Measurements from ENCODE around the gene LRRC42. TPM values are rescaled to one million over a fixed set of nuclear protein-coding genes. Genes with fewer than 3 reads are reported as not detected.

LRRC42 gene
- polyA plus RNA-seq (ENCODE audit: insufficient read length in 3 of 3), result 10 to 100 TPM; 38.2 to 46.2 (median 44.7) TPM
- long read RNA-seq, donor 1, transcript LRRC42-203 (9 exons, 2,037 nt), result minor isoform, 5 of 15 reads
- long read RNA-seq, donor 1, transcript LRRC42-201 (8 exons, 1,727 nt), result major isoform, 6 of 15 reads
- long read RNA-seq, donor 1, partial matches to known transcripts, result 0 of 15 reads
- long read RNA-seq, donor 1, other reads (novel, unspliced or antisense), result 0 of 15 reads
- long read RNA-seq, donor 2, transcript LRRC42-203 (9 exons, 2,037 nt), result major isoform, 7 of 16 reads
- long read RNA-seq, donor 2, transcript LRRC42-201 (8 exons, 1,727 nt), result minor isoform, 5 of 16 reads
- long read RNA-seq, donor 2, partial matches to known transcripts, result 0 of 16 reads
- long read RNA-seq, donor 2, other reads (novel, unspliced or antisense), result 0 of 16 reads
- long read RNA-seq, donor 3, transcript LRRC42-201 (8 exons, 1,727 nt), result minor isoform, 9 of 28 reads
- long read RNA-seq, donor 3, transcript LRRC42-205 (3 exons, 611 nt), result major isoform, 10 of 28 reads
- long read RNA-seq, donor 3, partial matches to known transcripts, result 7 of 28 reads
- long read RNA-seq, donor 3, other reads (novel, unspliced or antisense), result 0 of 28 reads
- long read RNA-seq, donor 4, transcript LRRC42-203 (9 exons, 2,037 nt), result major isoform, 8 of 26 reads
- long read RNA-seq, donor 4, transcript LRRC42-205 (3 exons, 611 nt), result minor isoform, 6 of 26 reads
- long read RNA-seq, donor 4, transcript LRRC42-201 (8 exons, 1,727 nt), result minor isoform, 6 of 26 reads
- long read RNA-seq, donor 4, partial matches to known transcripts, result 6 of 26 reads
- long read RNA-seq, donor 4, other reads (novel, unspliced or antisense), result 0 of 26 reads
- long read RNA-seq, donor 5, result 0 reads
- long read RNA-seq, donor 6, partial matches to known transcripts, result 0 of 8 reads
- long read RNA-seq, donor 6, other reads (novel, unspliced or antisense), result 0 of 8 reads
- long read RNA-seq, donor 7, transcript LRRC42-205 (3 exons, 611 nt), result minor isoform, 7 of 18 reads
- long read RNA-seq, donor 7, transcript LRRC42-201 (8 exons, 1,727 nt), result major isoform, 8 of 18 reads
- long read RNA-seq, donor 7, partial matches to known transcripts, result 0 of 18 reads
- long read RNA-seq, donor 7, other reads (novel, unspliced or antisense), result 0 of 18 reads
- long read RNA-seq, donor 8, transcript LRRC42-205 (3 exons, 611 nt), result major isoform, 10 of 40 reads
- long read RNA-seq, donor 8, transcript LRRC42-201 (8 exons, 1,727 nt), result minor isoform, 9 of 40 reads
- long read RNA-seq, donor 8, transcript LRRC42-203 (9 exons, 2,037 nt), result minor isoform, 8 of 40 reads
- long read RNA-seq, donor 8, partial matches to known transcripts, result 12 of 40 reads
- long read RNA-seq, donor 8, other reads (novel, unspliced or antisense), result 0 of 40 reads
- long read RNA-seq, donor 9, transcript LRRC42-205 (3 exons, 611 nt), result major isoform, 5 of 14 reads
- long read RNA-seq, donor 9, partial matches to known transcripts, result 6 of 14 reads
- long read RNA-seq, donor 9, other reads (novel, unspliced or antisense), result 0 of 14 reads
- long read RNA-seq, donor 10, transcript LRRC42-205 (3 exons, 611 nt), result major isoform, 11 of 32 reads
- long read RNA-seq, donor 10, partial matches to known transcripts, result 13 of 32 reads
- long read RNA-seq, donor 10, other reads (novel, unspliced or antisense), result 0 of 32 reads
- long read RNA-seq, donor 11, transcript LRRC42-203 (9 exons, 2,037 nt), result major isoform, 5 of 21 reads
- long read RNA-seq, donor 11, transcript LRRC42-205 (3 exons, 611 nt), result major isoform, 5 of 21 reads
- long read RNA-seq, donor 11, partial matches to known transcripts, result 7 of 21 reads
- long read RNA-seq, donor 11, other reads (novel, unspliced or antisense), result 0 of 21 reads
- long read RNA-seq, donor 12, partial matches to known transcripts, result 0 of 4 reads
- long read RNA-seq, donor 12, other reads (novel, unspliced or antisense), result 0 of 4 reads
- long read RNA-seq, donor 13, transcript LRRC42-203 (9 exons, 2,037 nt), result major isoform, 12 of 41 reads
- long read RNA-seq, donor 13, transcript LRRC42-201 (8 exons, 1,727 nt), result minor isoform, 10 of 41 reads
- long read RNA-seq, donor 13, partial matches to known transcripts, result 16 of 41 reads
- long read RNA-seq, donor 13, other reads (novel, unspliced or antisense), result 0 of 41 reads
- long read RNA-seq, donor 14, transcript LRRC42-203 (9 exons, 2,037 nt), result major isoform, 10 of 17 reads
- long read RNA-seq, donor 14, transcript LRRC42-205 (3 exons, 611 nt), result minor isoform, 5 of 17 reads
- long read RNA-seq, donor 14, partial matches to known transcripts, result 0 of 17 reads
- long read RNA-seq, donor 14, other reads (novel, unspliced or antisense), result 0 of 17 reads
- long read RNA-seq, donor 15, transcript LRRC42-205 (3 exons, 611 nt), result major isoform, 6 of 10 reads
- long read RNA-seq, donor 15, partial matches to known transcripts, result 0 of 10 reads
- long read RNA-seq, donor 15, other reads (novel, unspliced or antisense), result 0 of 10 reads
- long read RNA-seq, donor 16, transcript LRRC42-205 (3 exons, 611 nt), result major isoform, 20 of 72 reads
- long read RNA-seq, donor 16, transcript LRRC42-203 (9 exons, 2,037 nt), result minor isoform, 12 of 72 reads
- long read RNA-seq, donor 16, transcript LRRC42-201 (8 exons, 1,727 nt), result minor isoform, 19 of 72 reads
- long read RNA-seq, donor 16, partial matches to known transcripts, result 21 of 72 reads
- long read RNA-seq, donor 16, other reads (novel, unspliced or antisense), result 0 of 72 reads

GRCh38 chr1:53946252-53947171 lies at the start of gene LRRC42:
TSS of gene LRRC42 (plus strand) at chr1:53946350. CDS start at chr1:53952000, 5,650 bp downstream.
- peak in 2 of 11 donors; percentile 68 to 81 for DNase-seq (ENCODE audit: extremely low read depth in 1 of 11, low read depth in 9 of 11, low spot score in 4 of 11)

GRCh38 chr1:53896635-53897229 lies 49.4 kb upstream of the LRRC42 start:
- no peak for DNase-seq (ENCODE audit: extremely low read depth in 1 of 11, low read depth in 9 of 11, low spot score in 4 of 11)

- DNase-seq (ENCODE audit: extremely low read depth in 1 of 11, low read depth in 9 of 11, low spot score in 4 of 11), result peak; percentile 29 to 71 (median 61)
Measured at GRCh38 chr1:53899206-53899628, 46.9 kb upstream of the LRRC42 start.

- no peak for DNase-seq (ENCODE audit: extremely low read depth in 1 of 11, low read depth in 9 of 11, low spot score in 4 of 11)
Measured at GRCh38 chr1:53899708-53900107, 46.4 kb upstream of the LRRC42 start.

DNA sequence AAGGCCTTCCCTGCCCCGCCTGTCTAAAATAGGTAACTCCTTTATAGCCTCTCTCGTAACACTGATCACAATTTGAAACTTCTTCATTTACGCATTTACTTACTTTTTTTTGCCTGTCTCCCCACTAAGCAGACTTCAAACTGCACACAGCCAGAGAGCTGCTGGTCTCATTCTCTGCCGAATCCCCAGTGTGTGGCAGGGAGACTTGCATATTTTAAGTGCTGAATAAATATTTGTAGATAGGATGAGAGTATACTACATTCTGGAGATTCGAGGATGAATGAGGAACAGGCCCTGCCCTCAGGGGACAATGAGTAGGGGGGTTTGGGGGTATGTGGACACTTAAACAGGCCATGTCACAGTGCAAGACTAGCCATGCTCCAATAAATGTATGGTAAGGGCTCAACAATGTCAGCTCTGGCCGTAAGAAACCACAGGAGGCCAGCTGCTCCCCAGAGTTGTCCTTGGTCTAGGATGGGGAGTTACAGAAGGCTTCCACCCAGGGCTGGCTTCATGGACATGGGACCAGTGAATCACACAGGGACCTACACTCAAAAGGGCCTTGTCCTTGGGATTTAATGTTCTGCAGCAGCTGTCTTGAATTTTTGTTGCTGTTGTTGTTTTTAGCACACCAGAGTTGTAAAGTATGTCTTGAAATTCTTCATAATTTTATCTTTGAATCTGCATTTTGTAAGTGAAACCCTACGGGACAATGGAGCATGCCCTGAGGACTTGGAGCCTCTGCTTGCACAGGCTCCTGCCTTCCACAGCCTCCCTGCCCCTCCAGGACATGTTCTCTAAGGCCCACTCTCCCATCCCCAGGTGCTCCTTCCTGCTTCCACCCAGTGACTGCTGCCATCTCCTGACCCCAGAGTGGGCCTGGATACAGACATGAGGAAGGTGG lies 43.7 kb upstream of the LRRC42 start:
- DNase-seq (ENCODE audit: extremely low read depth in 1 of 11, low read depth in 9 of 11, low spot score in 4 of 11), result no peak

- DNase-seq (ENCODE audit: extremely low read depth in 1 of 11, low read depth in 9 of 11, low spot score in 4 of 11), result no peak
Measured at GRCh38 chr1:53905509-53905908, 40.6 kb upstream of the LRRC42 start.

DNA sequence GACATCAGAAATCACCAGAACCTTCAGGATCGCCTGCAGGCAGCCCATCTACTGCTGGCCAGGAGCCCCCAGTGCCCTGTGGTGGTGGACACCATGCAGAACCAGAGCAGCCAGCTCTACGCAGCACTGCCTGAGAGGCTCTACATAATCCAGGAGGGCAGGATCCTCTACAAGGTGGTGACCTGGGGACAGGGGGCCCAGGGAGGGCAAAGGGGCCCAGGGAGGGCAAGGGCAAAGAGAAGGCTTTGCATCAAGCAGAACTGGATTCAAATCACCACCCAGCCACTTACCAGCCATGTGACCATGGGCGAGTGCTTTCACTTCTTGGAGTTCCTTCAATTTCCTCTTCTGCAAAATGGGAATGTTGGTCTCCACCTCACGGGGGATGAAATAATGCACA lies 40.0 kb upstream of the LRRC42 start:
- no peak for DNase-seq (ENCODE audit: extremely low read depth in 1 of 11, low read depth in 9 of 11, low spot score in 4 of 11)

- DNase-seq (ENCODE audit: extremely low read depth in 1 of 11, low read depth in 9 of 11, low spot score in 4 of 11), result no peak
Measured at GRCh38 chr1:53909946-53910345, 36.2 kb upstream of the LRRC42 start.

DNA sequence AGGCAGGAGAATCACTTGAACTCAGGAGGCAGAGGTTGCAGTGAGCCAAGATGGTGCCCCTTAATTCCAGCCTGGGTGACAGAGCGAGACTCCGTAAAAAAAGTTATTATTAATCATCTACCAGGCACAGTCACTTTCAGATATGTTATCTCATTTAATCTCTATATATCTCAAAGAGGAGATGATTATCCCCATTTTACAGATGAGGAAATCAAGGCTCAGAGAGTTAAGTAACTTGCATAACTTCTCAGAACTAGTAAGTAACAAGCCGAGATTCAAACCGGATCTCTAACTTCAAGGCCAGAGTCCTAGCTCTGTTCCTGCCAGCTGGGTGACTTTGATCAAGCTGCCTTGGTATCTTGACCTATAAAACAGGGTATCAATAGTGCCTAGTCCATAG lies 34.7 kb upstream of the LRRC42 start:
- DNase-seq (ENCODE audit: extremely low read depth in 1 of 11, low read depth in 9 of 11, low spot score in 4 of 11), result no peak

GRCh38 chr1:53913352-53914033 lies 32.7 kb upstream of the LRRC42 start:
- DNase-seq (ENCODE audit: extremely low read depth in 1 of 11, low read depth in 9 of 11, low spot score in 4 of 11), result no peak

- DNase-seq (ENCODE audit: extremely low read depth in 1 of 11, low read depth in 9 of 11, low spot score in 4 of 11), result no peak
Measured at GRCh38 chr1:53918343-53918742, 27.8 kb upstream of the LRRC42 start.

DNA sequence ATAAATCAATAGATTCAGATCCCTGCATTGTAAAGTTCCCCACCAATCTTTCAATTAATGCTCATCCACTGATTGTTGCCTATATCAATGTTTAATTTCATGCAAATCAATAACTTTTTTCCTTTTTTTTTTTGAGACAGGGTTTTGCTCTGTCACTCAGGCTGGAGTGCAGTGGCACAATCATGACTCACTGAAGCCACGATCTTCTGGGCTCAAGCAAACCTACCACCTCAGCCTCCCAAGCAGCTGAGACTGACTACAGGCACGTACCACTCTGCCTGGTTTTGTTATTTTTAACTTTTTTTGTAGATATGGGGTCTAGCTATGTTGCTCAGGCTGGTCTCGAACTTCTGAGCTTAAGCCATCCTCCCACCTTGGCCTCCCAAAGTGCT lies 26.5 kb upstream of the LRRC42 start:
- no peak for DNase-seq (ENCODE audit: extremely low read depth in 1 of 11, low read depth in 9 of 11, low spot score in 4 of 11)

DNA sequence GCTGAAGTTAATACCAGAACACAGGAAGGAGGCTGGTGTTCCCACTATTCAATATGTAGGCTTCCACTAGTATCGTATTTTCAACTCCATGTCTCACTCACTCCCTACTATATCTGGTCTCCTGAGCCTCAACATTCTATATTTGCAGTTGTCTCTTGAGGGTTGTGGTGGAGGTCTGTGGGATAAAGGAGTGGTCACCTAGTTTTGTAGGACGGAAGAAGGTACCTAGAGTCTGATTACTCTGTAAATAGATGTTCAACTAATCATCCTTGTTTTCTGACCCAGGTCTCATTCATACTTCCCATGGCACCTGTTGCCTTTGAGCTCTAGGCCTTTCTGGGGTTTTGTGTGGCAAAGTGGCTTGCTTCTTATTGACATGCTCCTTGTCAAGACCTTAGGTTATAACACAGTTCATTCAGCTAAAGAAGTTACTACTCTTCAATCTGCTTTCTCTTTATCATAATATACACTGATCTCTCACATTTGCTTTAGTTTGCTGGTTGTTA lies 18.7 kb upstream of the LRRC42 start:
- no peak for DNase-seq (ENCODE audit: extremely low read depth in 1 of 11, low read depth in 9 of 11, low spot score in 4 of 11)
